SK-N-SH treated with all-trans-retinoic acid at 6 μM for 48 hours (cell line): ENCODE results near the gene ALPP.

Experiments
- PPARA ChIP-seq: fragments of 250-450 bp; sonication (Bioruptor Pico); IDR thresholded peaks from 2 replicates; pipeline ENCODE4 v1.5.0; 2020; ENCODE audit warnings: mild to moderate bottlenecking, borderline replicate concordance
- ZFP30 ChIP-seq: fragments of 450-650 bp; formaldehyde crosslinking; IDR thresholded peaks from 2 replicates; pipeline ENCODE4 v1.5.0; 2022; ENCODE audit warnings: mild to moderate bottlenecking, moderate library complexity

- TF ChIP-seq ZFP30 (CRISPR knock-in tag) = no peak
- TF ChIP-seq PPARA (CRISPR knock-in tag) = no peak
Measured at GRCh38 chr2:232362174-232362900, 16.2 kb upstream of the ALPP start.
